ENCODE data around the gene LTBP4.
"Not testable (repeated sequence)": the region's sequence is repeated elsewhere in the genome, so short reads cannot be mapped to it uniquely, and the experiment has no call there.

Gene LTBP4

GRCh38 chr19:40576585-40577451 is 24.4 kb upstream of the LTBP4 start, which contains the start of gene SHKBP1:
Gene SHKBP1, plus strand, starts transcription at chr19:40576873. Its CDS starts 27 bp downstream, at chr19:40576900.
- peak; percentile 97 for DNase-seq

- no peak for DNase-seq
Observed at GRCh38 chr19:40578442-40578908, 22.7 kb upstream of the LTBP4 start.

GRCh38 chr19:40580619-40581018 is 20.6 kb upstream of the LTBP4 start:
- DNase-seq, result no peak

GRCh38 chr19:40581531-40581930 is 19.6 kb upstream of the LTBP4 start:
- DNase-seq, result no peak

GRCh38 chr19:40582467-40582866 is 18.7 kb upstream of the LTBP4 start:
- DNase-seq, result no peak

- DNase-seq, result no peak
Observed at GRCh38 chr19:40583283-40583682, 17.9 kb upstream of the LTBP4 start.

- DNase-seq, result no peak
Observed at GRCh38 chr19:40584007-40584406, 17.2 kb upstream of the LTBP4 start.

- no peak for DNase-seq
Observed at GRCh38 chr19:40585241-40585981, 15.8 kb upstream of the LTBP4 start.

GRCh38 chr19:40585982-40586422 is 15.2 kb upstream of the LTBP4 start:
- DNase-seq, result no peak

- DNase-seq, result no peak
Observed at GRCh38 chr19:40586611-40587010, 14.6 kb upstream of the LTBP4 start.

GRCh38 chr19:40588110-40588854 is 12.9 kb upstream of the LTBP4 start:
- no peak for DNase-seq

- no peak for DNase-seq
Observed at GRCh38 chr19:40588926-40589569, 12.1 kb upstream of the LTBP4 start.

GRCh38 chr19:40589591-40590429 is 11.4 kb upstream of the LTBP4 start:
- DNase-seq, result no peak

GRCh38 chr19:40590464-40591265 is 10.5 kb upstream of the LTBP4 start:
- DNase-seq, result no peak

- not testable (repeated sequence) for DNase-seq
Observed at GRCh38 chr19:40591724-40592123, 9.4 kb upstream of the LTBP4 start.

GRCh38 chr19:40592170-40592569 is 9.0 kb upstream of the LTBP4 start:
- DNase-seq, result no peak

GRCh38 chr19:40594255-40594654 is 6.9 kb upstream of the LTBP4 start:
- DNase-seq, result no peak

GRCh38 chr19:40594657-40595091 is 6.5 kb upstream of the LTBP4 start:
- DNase-seq, result no peak

GRCh38 chr19:40596608-40597328 is 4.4 kb upstream of the LTBP4 start:
- DNase-seq, result peak; percentile 87

GRCh38 chr19:40597329-40597838 is 3.8 kb upstream of the LTBP4 start:
- DNase-seq, result no peak
